ENCODE data around the gene RAB3IL1.

The RAB3IL1 gene

DNA sequence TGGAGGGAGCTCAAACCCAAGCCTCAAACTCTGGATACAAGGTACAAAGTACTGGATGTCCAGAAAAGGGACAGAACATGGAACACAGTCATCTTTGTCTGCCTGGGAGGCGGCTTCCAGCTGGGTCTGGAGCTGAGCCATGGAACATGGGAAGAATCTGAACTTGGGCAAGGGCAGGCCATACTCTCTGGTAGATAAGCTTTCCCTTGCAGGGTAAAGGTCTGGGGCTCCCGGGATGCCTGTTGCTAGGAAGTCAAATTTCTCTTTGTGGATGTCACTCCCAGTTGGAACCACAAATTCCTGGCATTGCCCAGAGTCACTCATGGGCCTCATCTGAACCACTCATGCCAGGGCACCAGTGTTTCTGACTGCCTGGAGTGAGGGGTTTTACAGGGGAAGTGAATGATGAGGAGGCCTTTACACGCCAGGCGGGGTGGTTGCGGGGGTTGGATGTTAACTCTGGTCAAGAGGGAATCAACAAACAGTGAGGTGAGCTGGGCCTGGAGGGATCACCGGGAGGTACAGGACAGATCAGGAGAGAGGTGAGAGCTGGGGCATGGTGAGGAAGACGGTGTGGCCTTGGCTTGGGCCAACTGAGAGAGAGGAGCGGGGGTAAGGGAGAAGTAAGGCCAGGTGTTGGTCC is 44.3 kb upstream of the RAB3IL1 start:
- ATAC-seq (ENCODE audit: insufficient read depth, low read depth) = no peak
- Histone ChIP-seq H4K20me1 (ENCODE audit: insufficient read depth, low read length) (peaks cover 19% of the 10 kb centered on the region), H3K4me2 (ENCODE audit: insufficient read depth, low read length) (no peak overlapping the region), H3K4me1 (ENCODE audit: insufficient read depth, low read length) (peaks cover 16% of the 10 kb centered on the region), H3K4me3 (ENCODE audit: low read depth in 1 of 2, low read length in 2 of 2) (no peak overlapping the region), H3K36me3 (ENCODE audit: insufficient read depth, low read length) (peaks cover 31% of the 10 kb centered on the region), H3K9ac (ENCODE audit: low read depth, low read length) (no peak overlapping the region), H3K27me3 (ENCODE audit: insufficient read depth, low read length, poor library complexity) (no peaks in the 10 kb centered on the region), H3K9me3 (ENCODE audit: insufficient read depth, low read length, severe bottlenecking) (no peaks in the 10 kb centered on the region), H2AFZ (ENCODE audit: low read depth, low read length) (no peak overlapping the region), H3K79me2 (ENCODE audit: insufficient read depth, low read length) (peaks cover 14% of the 10 kb centered on the region), H3K27ac (ENCODE audit: low read length) (no peak overlapping the region)
- no peak for DNase-seq
- TF ChIP-seq EZH2 (IDR thresholded peaks at IDR 0.05; ENCODE audit: borderline replicate concordance, low read depth, low read length, severe bottlenecking) = no peak
- TF ChIP-seq, protein P1, sequence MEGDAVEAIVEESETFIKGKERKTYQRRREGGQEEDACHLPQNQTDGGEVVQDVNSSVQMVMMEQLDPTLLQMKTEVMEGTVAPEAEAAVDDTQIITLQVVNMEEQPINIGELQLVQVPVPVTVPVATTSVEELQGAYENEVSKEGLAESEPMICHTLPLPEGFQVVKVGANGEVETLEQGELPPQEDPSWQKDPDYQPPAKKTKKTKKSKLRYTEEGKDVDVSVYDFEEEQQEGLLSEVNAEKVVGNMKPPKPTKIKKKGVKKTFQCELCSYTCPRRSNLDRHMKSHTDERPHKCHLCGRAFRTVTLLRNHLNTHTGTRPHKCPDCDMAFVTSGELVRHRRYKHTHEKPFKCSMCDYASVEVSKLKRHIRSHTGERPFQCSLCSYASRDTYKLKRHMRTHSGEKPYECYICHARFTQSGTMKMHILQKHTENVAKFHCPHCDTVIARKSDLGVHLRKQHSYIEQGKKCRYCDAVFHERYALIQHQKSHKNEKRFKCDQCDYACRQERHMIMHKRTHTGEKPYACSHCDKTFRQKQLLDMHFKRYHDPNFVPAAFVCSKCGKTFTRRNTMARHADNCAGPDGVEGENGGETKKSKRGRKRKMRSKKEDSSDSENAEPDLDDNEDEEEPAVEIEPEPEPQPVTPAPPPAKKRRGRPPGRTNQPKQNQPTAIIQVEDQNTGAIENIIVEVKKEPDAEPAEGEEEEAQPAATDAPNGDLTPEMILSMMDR (IDR thresholded peaks at IDR 0.05; ENCODE audit: borderline replicate concordance, extremely low read depth, low read length, poor library complexity, severe bottlenecking) = no peak

DNA sequence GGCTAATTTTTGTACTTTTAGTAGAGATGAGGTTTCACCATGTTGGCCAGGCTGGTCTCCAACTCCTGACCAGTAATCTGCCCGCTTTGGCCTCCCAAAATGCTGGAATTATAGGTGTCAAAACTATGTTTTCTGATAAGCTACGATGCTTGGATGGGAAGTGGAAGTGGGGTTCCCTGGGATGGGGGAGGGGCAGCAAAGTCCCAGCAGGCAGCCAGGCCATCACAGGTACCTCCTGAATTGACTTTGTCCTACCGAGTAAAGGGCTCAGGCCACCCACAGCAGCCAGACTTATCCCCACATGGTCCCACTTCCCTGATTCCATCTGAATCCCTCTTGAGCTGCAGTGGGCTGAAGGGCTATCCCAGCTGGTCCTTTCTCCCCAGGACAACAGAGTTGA is 43.2 kb upstream of the RAB3IL1 start:
- no peaks in the 10 kb centered on the region for H3K9me3 ChIP-seq (ENCODE audit: insufficient read depth, low read length, severe bottlenecking)
- ATAC-seq (ENCODE audit: insufficient read depth, low read depth) (no peak), DNase-seq (no peak)
- H3K36me3 ChIP-seq (ENCODE audit: insufficient read depth, low read length) = peaks cover 20% of the 10 kb centered on the region
- H3K9ac ChIP-seq (ENCODE audit: low read depth, low read length) = no peak overlapping the region
- H3K27me3 ChIP-seq (ENCODE audit: insufficient read depth, low read length, poor library complexity) = no peaks in the 10 kb centered on the region
- H3K4me2 ChIP-seq (ENCODE audit: insufficient read depth, low read length) = no peak overlapping the region
- H3K27ac ChIP-seq (ENCODE audit: low read length) = no peak overlapping the region
- H4K20me1 ChIP-seq (ENCODE audit: insufficient read depth, low read length) = peaks cover 9% of the 10 kb centered on the region
- peaks cover 3% of the 10 kb centered on the region for H3K79me2 ChIP-seq (ENCODE audit: insufficient read depth, low read length)
- no peak for TF ChIP-seq EZH2 (IDR thresholded peaks at IDR 0.05; ENCODE audit: borderline replicate concordance, low read depth, low read length, severe bottlenecking)
- TF ChIP-seq, protein P1 (IDR thresholded peaks at IDR 0.05; ENCODE audit: borderline replicate concordance, extremely low read depth, low read length, poor library complexity, severe bottlenecking) = no peak
- H3K4me1 ChIP-seq (ENCODE audit: insufficient read depth, low read length) = peaks cover 6% of the 10 kb centered on the region; the same call in 1 of the 2 replicates
- H3K4me3 ChIP-seq (ENCODE audit: low read depth in 1 of 2, low read length in 2 of 2) = no peak overlapping the region
- no peak overlapping the region for H2AFZ ChIP-seq (ENCODE audit: low read depth, low read length)

DNA sequence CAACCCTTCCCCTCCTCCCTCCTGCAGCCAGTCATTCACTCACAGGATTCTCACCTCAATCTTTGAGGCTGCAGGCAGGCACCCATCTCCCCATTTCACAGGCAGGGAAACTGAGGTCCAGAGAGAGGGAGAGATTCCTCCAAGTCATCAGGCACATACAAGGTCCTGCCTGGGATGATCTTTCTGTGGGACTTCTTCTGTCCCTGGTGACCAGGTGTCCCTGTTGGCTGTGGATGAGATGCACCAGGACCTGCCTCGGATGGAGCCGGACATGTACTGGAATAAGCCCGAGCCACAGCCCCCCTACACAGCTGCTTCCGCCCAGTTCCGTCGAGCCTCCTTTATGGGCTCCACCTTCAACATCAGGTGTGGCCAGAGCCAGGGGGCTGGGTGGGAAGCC is 42.3 kb upstream of the RAB3IL1 start:
- Histone ChIP-seq H2AFZ (ENCODE audit: low read depth, low read length) (no peak overlapping the region), H3K9ac (ENCODE audit: low read depth, low read length) (no peak overlapping the region), H3K79me2 (ENCODE audit: insufficient read depth, low read length) (no peaks in the 10 kb centered on the region), H3K4me1 (ENCODE audit: insufficient read depth, low read length) (no peaks in the 10 kb centered on the region), H3K27ac (ENCODE audit: low read length) (no peak overlapping the region), H4K20me1 (ENCODE audit: insufficient read depth, low read length) (peaks cover under 1% of the 10 kb centered on the region; the same call in 1 of the 2 replicates), H3K4me3 (ENCODE audit: low read depth in 1 of 2, low read length in 2 of 2) (no peak overlapping the region), H3K4me2 (ENCODE audit: insufficient read depth, low read length) (no peak overlapping the region), H3K36me3 (ENCODE audit: insufficient read depth, low read length) (peaks cover 11% of the 10 kb centered on the region), H3K9me3 (ENCODE audit: insufficient read depth, low read length, severe bottlenecking) (no peaks in the 10 kb centered on the region), H3K27me3 (ENCODE audit: insufficient read depth, low read length, poor library complexity) (no peaks in the 10 kb centered on the region)
- DNase-seq = no peak
- no peak for ATAC-seq (ENCODE audit: insufficient read depth, low read depth)
- TF ChIP-seq, protein P1 (IDR thresholded peaks at IDR 0.05; ENCODE audit: borderline replicate concordance, extremely low read depth, low read length, poor library complexity, severe bottlenecking) = no peak
- no peak for TF ChIP-seq EZH2 (IDR thresholded peaks at IDR 0.05; ENCODE audit: borderline replicate concordance, low read depth, low read length, severe bottlenecking)
